ENCODE data around the gene SYP. TPM values are rescaled to one million over a fixed set of nuclear protein-coding genes. Genes with fewer than 3 reads are reported as not detected.
A peak's percentile ranks its signal among the peaks of the same experiment; 100 is the strongest.

The SYP gene
- total RNA-seq, 1 donor, result 0.36 TPM

GRCh38 chrX:49189606-49190005 is 10.4 kb downstream of the SYP start:
- DNase-seq (ENCODE audit: insufficient read length, low spot score, missing footprints), result no peak
- Histone ChIP-seq H3K27me3 (ENCODE audit: insufficient read depth, low read length) (no peaks in the 10 kb centered on the region), H4K20me1 (ENCODE audit: insufficient read depth, low read length) (no peaks in the 10 kb centered on the region), H3K4me1 (ENCODE audit: insufficient read depth, low read length) (peaks cover 6% of the 10 kb centered on the region), H3K36me3 (ENCODE audit: insufficient read depth, low read length) (no peaks in the 10 kb centered on the region), H2AFZ (ENCODE audit: low read length) (no peak overlapping the region), H3K4me3 (ENCODE audit: insufficient read depth, low read length) (no peak overlapping the region), H3K9me3 (ENCODE audit: low read depth, low read length) (no peaks in the 10 kb centered on the region), H3K27ac (ENCODE audit: low read depth, low read length) (no peak overlapping the region), H3K79me2 (ENCODE audit: insufficient read depth, low read length) (no peaks in the 10 kb centered on the region), H3K4me2 (ENCODE audit: insufficient read depth, low read length) (peak overlapping the region; percentile 36)
- TF ChIP-seq CTCF (IDR thresholded peaks at IDR 0.05; ENCODE audit: extremely low read depth, low read depth, low read length), result no peak

- peaks cover 6% of the 10 kb centered on the region for H3K4me1 ChIP-seq (ENCODE audit: insufficient read depth, low read length)
- no peaks in the 10 kb centered on the region for H3K27me3 ChIP-seq (ENCODE audit: insufficient read depth, low read length)
- no peaks in the 10 kb centered on the region for H3K36me3 ChIP-seq (ENCODE audit: insufficient read depth, low read length)
- no peak for TF ChIP-seq CTCF (IDR thresholded peaks at IDR 0.05; ENCODE audit: extremely low read depth, low read depth, low read length)
- no peak overlapping the region for H3K27ac ChIP-seq (ENCODE audit: low read depth, low read length)
- H3K79me2 ChIP-seq (ENCODE audit: insufficient read depth, low read length), result no peaks in the 10 kb centered on the region
- no peak overlapping the region for H3K4me3 ChIP-seq (ENCODE audit: insufficient read depth, low read length)
- H2AFZ ChIP-seq (ENCODE audit: low read length), result no peak overlapping the region
- H3K9me3 ChIP-seq (ENCODE audit: low read depth, low read length), result no peaks in the 10 kb centered on the region
- H4K20me1 ChIP-seq (ENCODE audit: insufficient read depth, low read length), result no peaks in the 10 kb centered on the region
- no peak for DNase-seq (ENCODE audit: insufficient read length, low spot score, missing footprints)
- no peak overlapping the region for H3K4me2 ChIP-seq (ENCODE audit: insufficient read depth, low read length)
These were observed 11.4 kb downstream of the SYP start for GRCh38 chrX:49188468-49189076.

- Histone ChIP-seq H3K9me3 (ENCODE audit: low read depth, low read length) (no peaks in the 10 kb centered on the region), H3K4me1 (ENCODE audit: insufficient read depth, low read length) (peaks cover 6% of the 10 kb centered on the region), H3K79me2 (ENCODE audit: insufficient read depth, low read length) (no peaks in the 10 kb centered on the region), H3K4me3 (ENCODE audit: insufficient read depth, low read length) (no peak overlapping the region), H2AFZ (ENCODE audit: low read length) (no peak overlapping the region), H3K36me3 (ENCODE audit: insufficient read depth, low read length) (no peaks in the 10 kb centered on the region), H3K27me3 (ENCODE audit: insufficient read depth, low read length) (no peaks in the 10 kb centered on the region), H4K20me1 (ENCODE audit: insufficient read depth, low read length) (no peaks in the 10 kb centered on the region), H3K4me2 (ENCODE audit: insufficient read depth, low read length) (no peak overlapping the region), H3K27ac (ENCODE audit: low read depth, low read length) (no peak overlapping the region)
- DNase-seq (ENCODE audit: insufficient read length, low spot score, missing footprints), result no peak
- TF ChIP-seq CTCF (IDR thresholded peaks at IDR 0.05; ENCODE audit: extremely low read depth, low read depth, low read length), result no peak
These were observed 12.5 kb downstream of the SYP start for GRCh38 chrX:49187526-49187925.

GRCh38 chrX:49187028-49187394 is 13.0 kb downstream of the SYP start:
- TF ChIP-seq CTCF (IDR thresholded peaks at IDR 0.05; ENCODE audit: extremely low read depth, low read depth, low read length), result no peak
- DNase-seq (ENCODE audit: insufficient read length, low spot score, missing footprints), result no peak

More at GRCh38 chrX:49187028-49187394, 13.0 kb downstream of the SYP start:
- H3K27me3 ChIP-seq (ENCODE audit: insufficient read depth, low read length), result no peaks in the 10 kb centered on the region
- peaks cover 6% of the 10 kb centered on the region for H3K4me1 ChIP-seq (ENCODE audit: insufficient read depth, low read length)
- H3K27ac ChIP-seq (ENCODE audit: low read depth, low read length), result no peak overlapping the region
- no peaks in the 10 kb centered on the region for H3K9me3 ChIP-seq (ENCODE audit: low read depth, low read length)
- no peaks in the 10 kb centered on the region for H3K79me2 ChIP-seq (ENCODE audit: insufficient read depth, low read length)
- no peak overlapping the region for H3K4me3 ChIP-seq (ENCODE audit: insufficient read depth, low read length)
- H2AFZ ChIP-seq (ENCODE audit: low read length), result no peak overlapping the region
- H3K4me2 ChIP-seq (ENCODE audit: insufficient read depth, low read length), result no peak overlapping the region
- no peaks in the 10 kb centered on the region for H4K20me1 ChIP-seq (ENCODE audit: insufficient read depth, low read length)
- H3K36me3 ChIP-seq (ENCODE audit: insufficient read depth, low read length), result no peaks in the 10 kb centered on the region
